ENCODE measurements around the gene TRAPPC14.

The TRAPPC14 gene

DNA sequence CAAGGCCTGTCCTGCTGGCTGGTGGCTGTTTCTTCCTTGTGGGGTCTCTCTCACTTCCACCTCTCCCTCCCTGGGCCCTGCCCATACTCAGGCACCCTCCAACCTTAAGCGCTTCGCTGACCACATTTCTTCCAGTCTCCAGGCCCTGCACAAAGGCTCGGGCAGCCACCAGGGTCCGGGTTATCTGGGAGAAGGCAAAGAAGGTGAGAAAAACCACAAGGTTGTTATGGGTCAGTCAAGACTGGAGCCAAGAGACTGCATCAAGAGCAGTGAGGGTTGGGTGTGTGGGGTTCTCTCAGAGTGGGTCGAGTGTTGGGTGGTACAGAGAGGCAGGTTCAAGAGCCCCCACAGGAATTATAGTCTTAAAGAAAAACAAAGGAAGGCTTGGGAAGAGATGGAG, 16.1 kb upstream of the TRAPPC14 start:
- DNase-seq (ENCODE audit: low read depth in 1 of 2, low spot score in 1 of 2) = no peak

DNA sequence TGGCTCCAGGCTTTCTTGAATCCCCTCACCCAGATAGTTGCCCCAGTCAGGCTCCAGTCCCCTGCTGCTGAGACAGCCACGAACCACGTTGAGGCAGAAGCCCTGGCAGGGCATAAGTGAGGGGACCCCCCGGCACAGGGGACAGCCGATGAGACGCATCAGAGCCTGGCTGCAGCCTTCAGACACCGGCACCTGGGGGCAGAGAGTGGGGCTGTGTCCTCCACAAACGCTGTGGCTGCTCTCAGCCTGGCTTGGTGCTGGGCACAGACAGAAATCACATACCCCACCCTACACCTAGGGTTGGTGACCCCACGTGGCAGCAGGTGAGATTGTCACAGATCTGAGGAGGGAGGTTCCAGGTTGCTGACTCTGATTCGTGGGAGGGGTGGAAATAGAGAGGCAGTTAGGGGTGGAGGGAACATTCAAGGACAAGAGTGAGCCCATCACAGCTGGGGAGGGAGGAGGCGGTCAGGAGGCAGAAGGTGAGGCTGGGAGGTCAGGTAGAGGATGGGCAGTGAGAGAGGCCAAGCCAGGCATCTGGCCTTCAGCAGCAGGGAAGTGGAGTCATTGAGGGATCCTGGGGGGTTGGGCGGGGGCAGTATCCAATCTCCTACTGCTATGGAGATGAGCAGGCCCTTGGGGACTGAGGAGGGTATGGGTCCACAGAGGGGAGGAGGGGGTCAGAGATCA, 15.4 kb upstream of the TRAPPC14 start:
- DNase-seq (ENCODE audit: low read depth in 1 of 2, low spot score in 1 of 2) = no peak

DNA sequence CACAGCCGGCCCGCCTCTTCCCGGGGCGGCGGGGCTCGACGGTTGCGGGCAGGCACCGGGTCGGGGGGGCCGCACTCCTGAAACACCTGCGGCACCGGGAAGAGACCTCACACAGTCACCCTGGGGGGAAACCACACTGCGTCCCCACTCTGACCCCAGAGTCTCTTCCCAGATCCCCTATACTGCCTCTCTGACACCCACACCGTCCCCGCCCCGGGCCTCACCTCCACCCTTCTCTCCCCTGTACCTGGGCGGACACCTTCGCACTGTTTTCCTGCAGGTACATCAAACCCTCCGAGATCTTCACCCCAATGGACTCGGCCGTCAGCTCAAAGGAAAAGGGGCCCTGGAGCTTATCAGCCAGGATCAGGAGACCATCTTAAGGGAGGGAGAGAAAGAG, 13.3 kb upstream of the TRAPPC14 start:
- DNase-seq (ENCODE audit: low read depth in 1 of 2, low spot score in 1 of 2) = no peak

- DNase-seq (ENCODE audit: low read depth in 1 of 2, low spot score in 1 of 2) = no peak
Measured at GRCh38 chr7:100171087-100171681, 12.7 kb upstream of the TRAPPC14 start.

- no peak for DNase-seq (ENCODE audit: low read depth in 1 of 2, low spot score in 1 of 2)
Measured at GRCh38 chr7:100170101-100170897, 11.8 kb upstream of the TRAPPC14 start.

DNA sequence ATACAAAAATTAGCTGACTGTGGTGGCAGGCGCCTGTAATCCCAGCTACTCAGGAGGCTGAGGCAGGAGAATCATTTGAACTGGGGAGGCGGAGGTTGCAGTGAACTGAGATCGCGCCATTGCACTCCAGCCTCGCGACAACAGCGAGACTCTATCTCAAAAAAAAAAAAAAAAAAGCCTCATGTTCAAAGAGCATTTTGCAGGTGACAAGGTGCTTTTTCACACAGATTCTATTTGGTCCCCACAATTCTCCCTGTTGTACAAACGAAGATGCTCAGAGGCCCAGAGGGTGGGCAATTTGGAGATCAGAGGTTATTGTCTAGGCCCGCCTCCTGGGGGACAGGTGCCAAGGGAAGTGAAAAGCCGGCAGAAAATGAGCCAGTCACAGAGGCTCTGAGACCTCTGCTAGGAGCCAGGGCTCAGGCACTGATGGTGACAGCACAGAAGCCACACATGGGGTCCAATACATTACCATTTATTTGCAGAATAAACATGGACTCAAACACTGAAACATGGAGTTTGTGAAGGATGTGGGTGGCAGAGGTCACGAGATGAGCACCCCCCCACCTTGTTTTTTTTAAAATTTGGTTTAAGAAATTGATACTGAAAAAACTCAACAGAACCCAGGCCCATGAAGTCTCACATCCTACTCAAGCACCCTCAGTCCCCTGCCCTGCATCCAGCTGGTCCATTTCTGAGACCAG, 10.8 kb upstream of the TRAPPC14 start:
- DNase-seq (ENCODE audit: low read depth in 1 of 2, low spot score in 1 of 2) = no peak

- DNase-seq (ENCODE audit: low read depth in 1 of 2, low spot score in 1 of 2) = no peak
Measured at GRCh38 chr7:100167912-100168323, 9.4 kb upstream of the TRAPPC14 start.

GRCh38 chr7:100166970-100167911, 8.7 kb upstream of the TRAPPC14 start:
- DNase-seq (ENCODE audit: low read depth in 1 of 2, low spot score in 1 of 2) = no peak

DNA sequence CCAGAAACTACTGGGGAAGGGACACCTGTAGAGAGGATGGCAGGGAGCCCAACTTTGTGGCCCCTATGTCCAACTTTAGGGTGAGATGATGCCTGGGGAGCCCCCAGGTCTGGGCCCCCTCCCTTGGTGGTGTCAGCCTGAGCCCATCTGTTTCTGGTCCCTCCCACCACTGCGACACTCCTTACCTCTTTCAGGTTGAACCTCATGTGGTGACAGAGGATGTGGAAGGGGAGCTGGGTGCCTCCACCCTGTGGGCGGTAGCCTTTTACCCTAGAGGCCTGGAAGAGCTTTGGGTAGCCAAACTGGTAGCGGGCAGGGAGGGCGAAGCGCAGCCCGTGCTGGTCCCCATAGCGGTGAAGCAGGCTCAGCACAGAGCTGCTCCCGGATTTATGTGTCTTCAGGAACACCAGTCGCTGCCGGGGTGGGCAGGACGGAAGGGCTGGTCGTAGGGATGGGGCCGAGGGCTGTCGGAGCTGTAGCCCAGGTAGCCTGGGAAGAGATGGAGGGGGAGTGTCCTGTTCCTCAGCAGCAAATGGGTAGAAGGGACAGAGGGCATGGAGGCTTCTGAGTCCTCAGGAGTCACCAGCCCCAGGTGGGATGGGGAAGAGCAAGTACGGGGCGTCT, 7.9 kb upstream of the TRAPPC14 start:
- DNase-seq (ENCODE audit: low read depth in 1 of 2, low spot score in 1 of 2) = no peak

GRCh38 chr7:100163871-100164270, 5.3 kb upstream of the TRAPPC14 start:
- no peak for DNase-seq (ENCODE audit: low read depth in 1 of 2, low spot score in 1 of 2)

- DNase-seq (ENCODE audit: low read depth in 1 of 2, low spot score in 1 of 2) = no peak
Measured at GRCh38 chr7:100163006-100163531, 4.5 kb upstream of the TRAPPC14 start.

GRCh38 chr7:100160067-100160466, 1.5 kb upstream of the TRAPPC14 start:
- no peak for DNase-seq (ENCODE audit: low read depth in 1 of 2, low spot score in 1 of 2)

DNA sequence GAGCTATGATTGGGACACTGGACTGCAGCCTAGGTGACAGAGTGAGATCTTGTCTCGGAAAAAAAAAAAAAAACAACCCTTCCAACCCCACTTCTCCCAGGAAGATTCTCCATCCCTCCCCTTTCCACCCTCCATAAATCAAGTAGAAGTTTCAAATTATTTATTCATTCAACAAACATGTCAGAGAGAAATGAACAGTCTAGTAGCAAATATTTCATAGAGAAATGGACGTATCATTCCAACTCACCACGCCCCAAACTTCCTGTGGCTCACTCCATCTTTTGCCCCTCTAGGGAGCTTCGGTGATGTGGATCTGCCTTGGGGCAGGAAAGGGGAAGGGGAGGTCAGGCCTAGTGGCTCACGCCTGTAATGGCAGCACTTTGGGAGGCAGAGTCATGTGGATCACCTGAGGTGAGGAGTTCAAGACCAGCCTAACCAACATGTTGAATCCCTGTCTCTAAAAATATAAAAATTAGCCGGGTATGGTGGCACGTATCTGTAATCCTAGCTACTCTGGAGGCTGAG, 638 bp upstream of the TRAPPC14 start:
- DNase-seq (ENCODE audit: low read depth in 1 of 2, low spot score in 1 of 2) = no peak

- DNase-seq (ENCODE audit: low read depth in 1 of 2, low spot score in 1 of 2) = no peak
Measured at GRCh38 chr7:100157334-100158228, 942 bp downstream of the TRAPPC14 start.

GRCh38 chr7:100157069-100157333, 1.5 kb downstream of the TRAPPC14 start:
- no peak for DNase-seq (ENCODE audit: low read depth in 1 of 2, low spot score in 1 of 2)

- no peak for DNase-seq (ENCODE audit: low read depth in 1 of 2, low spot score in 1 of 2)
Measured at GRCh38 chr7:100156331-100157068, 2.0 kb downstream of the TRAPPC14 start.

DNA sequence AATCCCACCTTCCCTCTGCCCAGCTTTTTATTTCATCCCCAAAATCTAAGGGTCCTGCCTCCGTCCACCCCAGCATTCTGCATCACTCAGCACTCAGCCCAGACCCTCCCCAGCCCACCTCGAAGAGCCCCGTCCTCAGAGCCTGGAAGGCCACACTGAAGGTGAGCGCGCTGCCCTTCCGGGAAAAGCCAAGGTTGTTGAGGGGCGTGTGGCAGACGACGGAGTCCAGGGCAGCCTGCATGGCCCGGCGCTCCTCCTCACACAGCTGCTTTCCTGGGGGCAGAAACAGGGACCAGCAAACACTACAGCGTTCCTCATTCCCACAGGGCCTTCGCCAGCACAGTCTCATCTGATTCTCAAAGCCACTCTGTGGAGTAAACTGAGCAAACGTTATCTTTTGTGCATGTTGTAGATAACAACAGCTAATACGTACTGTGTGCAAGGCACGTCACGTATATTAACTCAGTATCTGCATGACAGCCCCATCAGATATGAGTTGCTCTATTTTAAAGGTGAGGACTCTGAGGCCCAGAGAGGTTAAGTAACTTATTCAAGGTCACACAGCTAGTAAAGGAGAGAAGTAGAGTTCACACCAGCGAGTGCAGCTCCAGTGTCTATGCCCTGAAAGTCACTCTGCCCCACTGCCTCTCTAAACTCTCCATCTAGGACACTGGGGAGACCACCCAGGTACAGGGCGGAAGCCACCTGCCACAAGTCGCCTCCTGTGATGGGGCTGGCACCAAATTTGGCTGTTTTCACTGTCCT, 2.8 kb downstream of the TRAPPC14 start:
- DNase-seq (ENCODE audit: low read depth in 1 of 2, low spot score in 1 of 2) = no peak

Data from activated CD4-positive, alpha-beta T cell treated with anti-CD3 and anti-CD28 coated beads, Interleukin-2, amount 50 U/mL, for 24 hours (primary cell).